C1 segment of cervical spinal cord (tissue), 14 donors: ENCODE data around the gene TRIP13.

Experiments used
- DNase-seq, 14 donors: peaks; one replicate each; lab custom pipeline; 2025; lab: John Stamatoyannopoulos, UW

TRIP13 gene

GRCh38 chr5:952597-953271 is 60.0 kb downstream of the TRIP13 start:
- DNase-seq, result no peak

GRCh38 chr5:953535-954449 is 61.1 kb downstream of the TRIP13 start:
- DNase-seq, result no peak

- DNase-seq, result no peak
These were observed 63.4 kb downstream of the TRIP13 start for GRCh38 chr5:955886-956761.

- no peak for DNase-seq
These were observed 64.5 kb downstream of the TRIP13 start for GRCh38 chr5:956941-957747.

- no peak for DNase-seq
These were observed 65.2 kb downstream of the TRIP13 start for GRCh38 chr5:957748-958485.

GRCh38 chr5:958701-959571 is 66.3 kb downstream of the TRIP13 start:
- peak in 1 of 14 donors; percentile 43 for DNase-seq

GRCh38 chr5:959581-960531 is 67.2 kb downstream of the TRIP13 start:
- DNase-seq, result no peak

GRCh38 chr5:960551-960950 is 67.9 kb downstream of the TRIP13 start:
- DNase-seq, result no peak

- no peak for DNase-seq
These were observed 68.5 kb downstream of the TRIP13 start for GRCh38 chr5:961002-961710.

- no peak for DNase-seq
These were observed 69.1 kb downstream of the TRIP13 start for GRCh38 chr5:961711-962240.

GRCh38 chr5:962386-962785 is 69.7 kb downstream of the TRIP13 start:
- DNase-seq, result no peak

- DNase-seq, result no peak
These were observed 70.1 kb downstream of the TRIP13 start for GRCh38 chr5:962801-963200.

- DNase-seq, result no peak
These were observed 70.6 kb downstream of the TRIP13 start for GRCh38 chr5:963310-963672.

GRCh38 chr5:963673-964531 is 71.2 kb downstream of the TRIP13 start:
- no peak for DNase-seq

- no peak for DNase-seq
These were observed 72.1 kb downstream of the TRIP13 start for GRCh38 chr5:964821-965220.

- DNase-seq, result no peak
These were observed 73.1 kb downstream of the TRIP13 start for GRCh38 chr5:965604-966344.
